Measurements from ENCODE around the gene PPFIBP1.
"Not testable (repeated sequence)": the region's sequence is repeated elsewhere in the genome, so short reads cannot be mapped to it uniquely, and the experiment has no call there.

The PPFIBP1 gene

GRCh38 chr12:27733052-27733656, 209.1 kb downstream of the PPFIBP1 start:
- no peak for DNase-seq (ENCODE audit: low read depth)
- H3K4me3 ChIP-seq (ENCODE audit: low read depth, low read length) = no peak overlapping the region

GRCh38 chr12:27733791-27734190, 209.8 kb downstream of the PPFIBP1 start:
- no peak overlapping the region for H3K4me3 ChIP-seq (ENCODE audit: low read depth, low read length)
- DNase-seq (ENCODE audit: low read depth) = no peak

GRCh38 chr12:27734321-27734720, 210.3 kb downstream of the PPFIBP1 start:
- not testable (repeated sequence) for H3K4me3 ChIP-seq (ENCODE audit: low read depth, low read length); DNase-seq (ENCODE audit: low read depth)

GRCh38 chr12:27743601-27744000, 219.6 kb downstream of the PPFIBP1 start:
- DNase-seq (ENCODE audit: low read depth) = no peak
- no peak overlapping the region for H3K4me3 ChIP-seq (ENCODE audit: low read depth, low read length)
